HepG2 (cell line): Measurements from ENCODE around the gene SLC2A2. TPM values are rescaled to one million over a fixed set of nuclear protein-coding genes. Genes with fewer than 3 reads are reported as not detected.

Source experiments
- BCLAF1 ChIP-seq: fragments of 450-650 bp; IDR thresholded peaks from 2 replicates; pipeline ENCODE4 v1.6.1; 2017; ENCODE audit warnings: mild to moderate bottlenecking
- ELF1 ChIP-seq: sonication (generic); formaldehyde crosslinking; IDR thresholded peaks from 2 replicates; pipeline ENCODE4 v1.4.0; 2020; ENCODE audit warnings: missing genetic modification reagents
- FOXJ3 ChIP-seq: sonication (generic); formaldehyde crosslinking; IDR thresholded peaks from 2 replicates; pipeline ENCODE4 v1.4.0; 2020; ENCODE audit warnings: missing genetic modification reagents, mild to moderate bottlenecking, borderline replicate concordance
- GTF2F1 ChIP-seq: fragments of 150-350 bp; IDR thresholded peaks from 2 replicates; pipeline ENCODE4 v1.6.1; 2014; ENCODE audit warnings: low read length
- HOXA5 ChIP-seq: sonication (generic); formaldehyde crosslinking; IDR thresholded peaks from 2 replicates; pipeline ENCODE4 v1.4.0; 2020; ENCODE audit warnings: missing genetic modification reagents
- NFE2L2 ChIP-seq: fragments of 150-350 bp; IDR thresholded peaks from 2 replicates; pipeline ENCODE4 v1.6.1; 2014; ENCODE audit warnings: low read length
- NFIB ChIP-seq: sonication (generic); formaldehyde crosslinking; IDR thresholded peaks from 2 replicates; pipeline ENCODE4 v1.9.0; 2021; ENCODE audit warnings: missing genetic modification reagents, mild to moderate bottlenecking, borderline replicate concordance
- SKIL ChIP-seq: sonication (generic); formaldehyde crosslinking; IDR thresholded peaks from 2 replicates; pipeline ENCODE4 v1.8.0; 2022; ENCODE audit warnings: missing genetic modification reagents, mild to moderate bottlenecking, moderate library complexity, borderline replicate concordance
- ZFP62 ChIP-seq: sonication (generic); formaldehyde crosslinking; IDR thresholded peaks from 2 replicates; pipeline ENCODE4 v1.4.0; 2020; ENCODE audit warnings: missing genetic modification reagents
- ZMYM4 ChIP-seq: sonication (generic); formaldehyde crosslinking; IDR thresholded peaks from 2 replicates; pipeline ENCODE4 v1.8.1; 2023; ENCODE audit warnings: mild to moderate bottlenecking, missing genetic modification reagents
- ZNF142 ChIP-seq: sonication (generic); formaldehyde crosslinking; IDR thresholded peaks from 2 replicates; pipeline ENCODE4 v1.4.0; 2020; ENCODE audit warnings: missing genetic modification reagents
- ZNF207 ChIP-seq: fragments of 450-650 bp; IDR thresholded peaks from 2 replicates; pipeline ENCODE4 v1.6.1; 2016; ENCODE audit warnings: antibody characterized with exemption, borderline replicate concordance
- ZNF234 ChIP-seq: sonication (generic); formaldehyde crosslinking; conservative IDR thresholded peaks from 2 replicates; pipeline ENCODE4 v1.5.1; 2020; ENCODE audit warnings: mild to moderate bottlenecking, missing genetic modification reagents
- ZNF276 ChIP-seq: sonication (generic); formaldehyde crosslinking; IDR thresholded peaks from 2 replicates; pipeline ENCODE4 v1.4.0; 2020; ENCODE audit warnings: mild to moderate bottlenecking, low read depth, missing genetic modification reagents
- ZNF563 ChIP-seq: sonication (generic); formaldehyde crosslinking; IDR thresholded peaks from 2 replicates; pipeline ENCODE4 v1.8.0; 2022; ENCODE audit warnings: mild to moderate bottlenecking, moderate library complexity, missing genetic modification reagents
- ZNF816 ChIP-seq: sonication (generic); formaldehyde crosslinking; IDR thresholded peaks from 2 replicates; pipeline ENCODE4 v1.8.0; 2022; ENCODE audit warnings: missing genetic modification reagents, mild to moderate bottlenecking, borderline replicate concordance
- polyA plus RNA-seq, 8 experiments: library from polyadenylated mRNA; depleted of rRNA in 3 of 8; stranded (reverse) in 7 of 8; unstranded in 1 of 8; fragments of >200 nt; fragmentation: Illumina TruSeq in 4 of 8; extraction: Trizol in 4 of 8; gene quantifications; 2 replicates each; pipeline versions ENCODE4 v1.2.1 to v1.2.3, GENCODE V29; 2011 to 2016; ENCODE audit warnings: low read depth in 4 of 8, missing spikeins in 1 of 8, mixed read lengths in 1 of 8; ENCODE audit not compliant: insufficient read depth in 1 of 8
- total RNA-seq, 5 experiments: library from RNA; depleted of rRNA; stranded (reverse); fragments of >200 nt; fragmentation: Illumina TruSeq; extraction: Trizol; gene quantifications; 2 replicates each; pipeline ENCODE4 v1.2.3, GENCODE V29; 2016; ENCODE audit warnings: low read depth in 1 of 5

The SLC2A2 gene
- total and polyA plus RNA-seq, 2 of the 13 experiments (the other 11 are each of a cell fraction or from before 2014, with no cell fraction given) = 19.5 to 23.2 TPM

GRCh38 chr3:171013822-171014748, 12.4 kb downstream of the SLC2A2 start (continued):
- TF ChIP-seq ZNF142 (CRISPR knock-in tag) (no peak), ELF1 (peak; percentile 13; the same call in 1 of the 2 replicates), ZFP62 (no peak), ZNF816 (peak; percentile 59; the same call in 1 of the 2 replicates), NFIB (CRISPR knock-in tag) (no peak), BCLAF1 (no peak), SKIL (CRISPR knock-in tag) (peak; percentile 57; the same call in 1 of the 2 replicates), ZNF276 (CRISPR knock-in tag) (no peak), GTF2F1 (no peak), HOXA5 (CRISPR knock-in tag) (peak; percentile 94), NFE2L2 (no peak), ZNF207 (no peak), FOXJ3 (CRISPR knock-in tag) (peak; percentile 96), ZNF234 (no peak), ZNF563 (CRISPR knock-in tag) (no peak), ZMYM4 (peak; percentile 91)
